SJCRH30 (cell line): Measurements from ENCODE around the gene MYH14. TPM values are rescaled to one million over a fixed set of nuclear protein-coding genes. Genes with fewer than 3 reads are reported as not detected.
A peak's percentile ranks its signal among the peaks of the same experiment; 100 is the strongest.

Experiments used
- DNase-seq, 2 experiments: peaks; one replicate each; pipeline ENCODE4 v3.0.0-alpha.2; 2015 to 2020
- H3K27ac ChIP-seq: fragments of 250-450 bp; sonication (Bioruptor Pico); 2 replicates; pipeline ENCODE4 v1.5.1; 2020; ENCODE audit warnings: mild to moderate bottlenecking, moderate library complexity
- H3K27me3 ChIP-seq: fragments of 250-450 bp; sonication (Bioruptor Pico); 2 replicates; pipeline ENCODE4 v1.5.1; 2020; ENCODE audit warnings: mild to moderate bottlenecking, moderate library complexity
- H3K36me3 ChIP-seq: fragments of 250-450 bp; sonication (Bioruptor Pico); 2 replicates; pipeline ENCODE4 v1.5.1; 2020; ENCODE audit warnings: mild to moderate bottlenecking, moderate library complexity
- H3K4me1 ChIP-seq: fragments of 250-450 bp; sonication (Bioruptor Pico); 2 replicates; pipeline ENCODE4 v1.5.1; 2020; ENCODE audit warnings: mild to moderate bottlenecking, moderate library complexity
- H3K4me3 ChIP-seq: fragments of 250-450 bp; sonication (Bioruptor Pico); 2 replicates; pipeline ENCODE4 v1.5.1; 2020; ENCODE audit warnings: mild to moderate bottlenecking, moderate library complexity
- H3K9me3 ChIP-seq: fragments of 250-450 bp; sonication (Bioruptor Pico); replicated peaks from 2 replicates; pipeline ENCODE4 v1.5.1; 2020; ENCODE audit warnings: mild to moderate bottlenecking, moderate library complexity
- total RNA-seq: library from RNA; depleted of rRNA; stranded (reverse); fragments of >200 nt; shearing (Covaris generic); gene quantifications from 2 replicates; pipeline ENCODE4 v1.2.3, GENCODE V29; 2014

Gene MYH14
- total RNA-seq, 1 experiment from 2014 or later, result 25.7 TPM

GRCh38 chr19:50313812-50314536 is 110.6 kb downstream of the MYH14 start:
- Histone ChIP-seq H3K4me1 (no peaks in the 10 kb centered on the region), H3K36me3 (no peaks in the 10 kb centered on the region), H3K9me3 (no peaks in the 10 kb centered on the region), H3K27me3 (no peaks in the 10 kb centered on the region), H3K4me3 (no peak overlapping the region), H3K27ac (no peak overlapping the region)
- DNase-seq, result no peak

GRCh38 chr19:50314724-50315708 is 111.6 kb downstream of the MYH14 start:
- no peak for DNase-seq
- Histone ChIP-seq H3K4me1 (no peaks in the 10 kb centered on the region), H3K4me3 (no peak overlapping the region), H3K9me3 (no peaks in the 10 kb centered on the region), H3K27ac (no peak overlapping the region), H3K27me3 (no peaks in the 10 kb centered on the region), H3K36me3 (no peaks in the 10 kb centered on the region)

GRCh38 chr19:50315773-50316448 is 112.5 kb downstream of the MYH14 start:
- no peaks in the 10 kb centered on the region for H3K4me1 ChIP-seq
- H3K27me3 ChIP-seq, result no peaks in the 10 kb centered on the region
- DNase-seq, result peak; percentile 44 to 62
- no peaks in the 10 kb centered on the region for H3K36me3 ChIP-seq
- H3K9me3 ChIP-seq, result no peaks in the 10 kb centered on the region
- H3K27ac ChIP-seq, result no peak overlapping the region
- peak overlapping the region; percentile 55 for H3K4me3 ChIP-seq

GRCh38 chr19:50317115-50317514 is 113.7 kb downstream of the MYH14 start:
- H3K27ac ChIP-seq, result no peak overlapping the region
- H3K4me1 ChIP-seq, result no peaks in the 10 kb centered on the region
- no peak overlapping the region for H3K4me3 ChIP-seq
- H3K27me3 ChIP-seq, result no peaks in the 10 kb centered on the region
- no peaks in the 10 kb centered on the region for H3K36me3 ChIP-seq
- DNase-seq, result no peak
- no peaks in the 10 kb centered on the region for H3K9me3 ChIP-seq

- no peak overlapping the region for H3K27ac ChIP-seq
- no peaks in the 10 kb centered on the region for H3K4me1 ChIP-seq
- no peak overlapping the region for H3K4me3 ChIP-seq
- no peaks in the 10 kb centered on the region for H3K27me3 ChIP-seq
- DNase-seq, result no peak
- 0 out of 2 replicates have a peak, but pooled peaks cover under 1% of the 10 kb centered on the region for H3K36me3 ChIP-seq
- no peaks in the 10 kb centered on the region for H3K9me3 ChIP-seq
Observed at GRCh38 chr19:50318438-50318837, 115.0 kb downstream of the MYH14 start.

GRCh38 chr19:50319156-50319555 is 115.7 kb downstream of the MYH14 start:
- Histone ChIP-seq H3K36me3 (0 out of 2 replicates have a peak, but pooled peaks cover 2% of the 10 kb centered on the region), H3K27me3 (no peaks in the 10 kb centered on the region), H3K27ac (no peak overlapping the region), H3K9me3 (no peaks in the 10 kb centered on the region), H3K4me3 (no peak overlapping the region), H3K4me1 (no peaks in the 10 kb centered on the region)
- DNase-seq, result no peak

GRCh38 chr19:50320051-50320450 is 116.6 kb downstream of the MYH14 start:
- no peak overlapping the region for H3K4me3 ChIP-seq
- H3K27me3 ChIP-seq, result no peaks in the 10 kb centered on the region
- no peak for DNase-seq
- H3K27ac ChIP-seq, result no peak overlapping the region
- H3K4me1 ChIP-seq, result 0 out of 2 replicates have a peak, but pooled peaks cover 2% of the 10 kb centered on the region
- H3K36me3 ChIP-seq, result 0 out of 2 replicates have a peak, but pooled peaks cover 2% of the 10 kb centered on the region
- no peaks in the 10 kb centered on the region for H3K9me3 ChIP-seq

- H3K36me3 ChIP-seq, result 0 out of 2 replicates have a peak, but pooled peaks cover 2% of the 10 kb centered on the region
- H3K27ac ChIP-seq, result no peak overlapping the region
- no peak for DNase-seq
- no peaks in the 10 kb centered on the region for H3K27me3 ChIP-seq
- no peaks in the 10 kb centered on the region for H3K9me3 ChIP-seq
- no peak overlapping the region for H3K4me3 ChIP-seq
- 0 out of 2 replicates have a peak, but pooled peaks cover 5% of the 10 kb centered on the region for H3K4me1 ChIP-seq
Observed at GRCh38 chr19:50320596-50320995, 117.2 kb downstream of the MYH14 start.

- Histone ChIP-seq H3K27ac (no peak overlapping the region), H3K4me1 (peaks cover 9% of the 10 kb centered on the region; the same call in 1 of the 2 replicates), H3K27me3 (no peaks in the 10 kb centered on the region), H3K36me3 (0 out of 2 replicates have a peak, but pooled peaks cover 2% of the 10 kb centered on the region), H3K4me3 (no peak overlapping the region), H3K9me3 (no peaks in the 10 kb centered on the region)
- no peak for DNase-seq
Observed at GRCh38 chr19:50321831-50322230, 118.4 kb downstream of the MYH14 start.

- Histone ChIP-seq H3K4me3 (no peak overlapping the region), H3K27me3 (no peaks in the 10 kb centered on the region), H3K4me1 (peaks cover 9% of the 10 kb centered on the region; the same call in 1 of the 2 replicates), H3K36me3 (0 out of 2 replicates have a peak, but pooled peaks cover 2% of the 10 kb centered on the region), H3K9me3 (no peaks in the 10 kb centered on the region), H3K27ac (no peak overlapping the region)
- no peak for DNase-seq
Observed at GRCh38 chr19:50322234-50322633, 118.8 kb downstream of the MYH14 start.

- Histone ChIP-seq H3K4me3 (no peak overlapping the region), H3K9me3 (no peaks in the 10 kb centered on the region), H3K27ac (no peak overlapping the region), H3K27me3 (no peaks in the 10 kb centered on the region), H3K4me1 (peaks cover 9% of the 10 kb centered on the region; the same call in 1 of the 2 replicates), H3K36me3 (0 out of 2 replicates have a peak, but pooled peaks cover 2% of the 10 kb centered on the region)
- no peak for DNase-seq
Observed at GRCh38 chr19:50322931-50323781, 119.7 kb downstream of the MYH14 start.

GRCh38 chr19:50323782-50324133 is 120.3 kb downstream of the MYH14 start:
- Histone ChIP-seq H3K9me3 (no peaks in the 10 kb centered on the region), H3K4me1 (peaks cover 9% of the 10 kb centered on the region; the same call in 1 of the 2 replicates), H3K36me3 (0 out of 2 replicates have a peak, but pooled peaks cover 2% of the 10 kb centered on the region), H3K4me3 (no peak overlapping the region), H3K27ac (no peak overlapping the region), H3K27me3 (no peaks in the 10 kb centered on the region)
- DNase-seq, result no peak

GRCh38 chr19:50324331-50324730 is 120.9 kb downstream of the MYH14 start:
- no peak overlapping the region for H3K27ac ChIP-seq
- H3K36me3 ChIP-seq, result 0 out of 2 replicates have a peak, but pooled peaks cover 2% of the 10 kb centered on the region
- H3K4me3 ChIP-seq, result no peak overlapping the region
- no peaks in the 10 kb centered on the region for H3K9me3 ChIP-seq
- no peak for DNase-seq
- no peaks in the 10 kb centered on the region for H3K27me3 ChIP-seq
- H3K4me1 ChIP-seq, result peaks cover 9% of the 10 kb centered on the region; the same call in 1 of the 2 replicates
